PFSK-1 (cell line): Measurements from ENCODE around the gene FAM53A.

Experiments used
- FOXP2 ChIP-seq: optimal IDR thresholded peaks from 2 replicates; pipeline ENCODE3; 2011; ENCODE audit warnings: borderline replicate concordance, control low read depth, inconsistent platforms; ENCODE audit not compliant: insufficient read depth; ENCODE audit errors: extremely low read length, extremely low read depth
- POLR2AphosphoS5 ChIP-seq: IDR thresholded peaks from 2 replicates; pipeline ENCODE4 v1.6.1; 2012; ENCODE audit warnings: low read depth, mild to moderate bottlenecking, control low read depth, low read length, moderate library complexity
- REST ChIP-seq, 2 experiments: IDR thresholded peaks; 2 replicates each; pipeline versions ENCODE4 v1.6.1 to v1.8.0; 2011 to 2012; ENCODE audit warnings: low read depth in 2 of 2, low read length in 2 of 2, control low read depth in 1 of 2, inconsistent platforms in 1 of 2, mild to moderate bottlenecking in 1 of 2, moderate library complexity in 1 of 2; ENCODE audit not compliant: insufficient read depth in 1 of 2
- SIN3A ChIP-seq: IDR thresholded peaks from 2 replicates; pipeline ENCODE4 v1.6.1; 2012; ENCODE audit warnings: mild to moderate bottlenecking, low read length, moderate library complexity, borderline replicate concordance; ENCODE audit not compliant: insufficient read depth
- TAF1 ChIP-seq: IDR thresholded peaks from 2 replicates; pipeline ENCODE4 v1.6.1; 2012; ENCODE audit warnings: low read length, control low read depth, borderline replicate concordance; ENCODE audit not compliant: insufficient read depth

The FAM53A gene

GRCh38 chr4:1602655-1603412 is 81.3 kb downstream of the FAM53A start:
- no peak for TF ChIP-seq FOXP2
- TF ChIP-seq SIN3A = no peak

DNA sequence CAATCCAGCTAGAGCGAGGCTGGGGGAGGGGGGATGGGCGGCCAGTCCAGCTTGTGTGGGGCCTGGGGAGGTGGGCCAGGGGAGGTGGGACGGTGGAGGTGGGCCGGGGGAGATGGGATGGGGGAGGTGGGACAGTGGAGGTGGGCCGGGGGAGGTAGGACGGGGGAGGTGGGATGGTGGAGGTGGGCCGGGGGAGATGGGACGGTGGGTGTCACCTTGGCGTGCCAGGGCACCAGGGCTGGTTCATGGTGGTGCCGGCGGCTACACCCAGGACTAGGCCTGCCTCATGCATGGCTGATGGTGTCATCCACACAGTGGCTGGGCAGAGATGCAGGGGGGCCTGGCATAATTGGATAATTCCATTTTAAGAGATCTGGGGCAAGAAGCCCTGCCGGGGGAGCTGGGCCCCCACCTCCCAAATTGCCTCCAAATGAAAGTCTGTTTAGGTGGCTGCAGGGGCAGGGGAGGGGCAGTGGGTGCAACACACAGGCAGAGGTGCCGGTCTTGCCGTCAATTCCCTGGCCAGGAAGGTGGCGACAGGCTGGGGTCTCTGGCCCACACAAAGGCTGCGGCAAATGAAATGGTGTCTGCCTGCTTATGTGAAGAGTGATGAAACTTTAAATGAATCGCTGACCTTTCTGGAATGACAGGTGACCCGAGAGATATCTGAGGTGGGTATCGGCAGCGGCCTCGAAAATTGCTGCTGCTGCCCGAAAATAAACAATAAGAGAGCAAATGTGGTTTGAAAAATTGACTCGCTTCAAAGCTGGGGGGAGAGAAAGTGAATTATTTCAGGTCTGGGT is 82.1 kb downstream of the FAM53A start:
- TF ChIP-seq POLR2AphosphoS5 = no peak
- no peak for TF ChIP-seq SIN3A
- TF ChIP-seq FOXP2 = no peak
- TF ChIP-seq REST (IDR thresholded peaks at IDR 0.05; ENCODE audit: insufficient read depth in 1 of 2, low read depth in 2 of 2, low read length in 2 of 2) = no peak
- TF ChIP-seq TAF1 = no peak

GRCh38 chr4:1601533-1601835 is 82.6 kb downstream of the FAM53A start:
- TF ChIP-seq FOXP2 (no peak), POLR2AphosphoS5 (no peak), TAF1 (no peak)

DNA sequence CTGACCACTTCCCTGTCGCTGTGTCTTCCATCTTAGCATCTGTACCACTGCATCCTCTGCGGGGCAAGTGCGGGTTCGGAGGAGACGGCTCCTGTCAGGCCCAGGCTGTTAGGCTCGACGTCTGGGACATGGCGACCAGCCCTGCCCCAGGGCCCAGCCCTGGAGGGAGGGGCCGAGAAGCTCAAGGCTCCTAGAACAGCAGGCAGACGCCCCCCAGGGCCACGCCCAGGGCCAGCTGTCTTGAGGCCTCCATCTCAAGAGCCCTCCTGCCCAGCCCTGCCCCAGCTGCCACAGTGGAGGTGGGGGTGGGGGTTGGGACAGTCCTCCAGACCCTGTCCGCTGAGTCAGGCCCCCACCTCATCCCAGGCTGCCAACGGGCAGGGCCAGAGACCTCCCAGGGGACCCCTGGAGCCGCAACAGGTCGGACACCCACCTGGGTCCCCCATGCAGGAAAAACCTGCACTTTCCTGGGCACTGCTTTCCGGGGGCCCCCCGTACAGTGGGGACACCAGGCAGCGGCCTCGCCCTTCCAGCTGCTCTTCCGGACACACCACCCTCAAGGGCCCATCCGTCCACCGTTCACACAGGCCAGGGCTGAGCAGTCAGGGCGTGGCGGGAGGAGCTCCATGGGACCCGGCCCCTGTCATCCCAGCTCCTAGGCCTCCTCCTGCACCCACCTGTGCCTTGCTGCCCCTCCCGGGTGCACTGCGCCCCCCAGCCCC is 83.1 kb downstream of the FAM53A start:
- TF ChIP-seq POLR2AphosphoS5 (no peak), FOXP2 (no peak), TAF1 (no peak), SIN3A (no peak), REST (IDR thresholded peaks at IDR 0.05; ENCODE audit: insufficient read depth in 1 of 2, low read depth in 2 of 2, low read length in 2 of 2) (no peak)

GRCh38 chr4:1600211-1600780 is 83.8 kb downstream of the FAM53A start:
- TF ChIP-seq FOXP2 (no peak), REST (IDR thresholded peaks at IDR 0.05; ENCODE audit: insufficient read depth in 1 of 2, low read depth in 2 of 2, low read length in 2 of 2) (no peak)

GRCh38 chr4:1599491-1600210 is 84.5 kb downstream of the FAM53A start:
- no peak for TF ChIP-seq REST (IDR thresholded peaks at IDR 0.05; ENCODE audit: insufficient read depth in 1 of 2, low read depth in 2 of 2, low read length in 2 of 2)
- no peak for TF ChIP-seq SIN3A
- no peak for TF ChIP-seq TAF1
- TF ChIP-seq POLR2AphosphoS5 = no peak
- TF ChIP-seq FOXP2 = no peak
